Stimulated activated CD8-positive, alpha-beta memory T cell treated with anti-CD3 and anti-CD28 coated beads, Interleukin-4, amount 100 ng/mL, for 24 hours (primary cell): Measurements from ENCODE around the gene RAB27B.

Experiments
- DNase-seq: peaks from one replicate; pipeline ENCODE4 v3.0.0-alpha.2; 2020; ENCODE audit warnings: low read depth

The RAB27B gene

DNA sequence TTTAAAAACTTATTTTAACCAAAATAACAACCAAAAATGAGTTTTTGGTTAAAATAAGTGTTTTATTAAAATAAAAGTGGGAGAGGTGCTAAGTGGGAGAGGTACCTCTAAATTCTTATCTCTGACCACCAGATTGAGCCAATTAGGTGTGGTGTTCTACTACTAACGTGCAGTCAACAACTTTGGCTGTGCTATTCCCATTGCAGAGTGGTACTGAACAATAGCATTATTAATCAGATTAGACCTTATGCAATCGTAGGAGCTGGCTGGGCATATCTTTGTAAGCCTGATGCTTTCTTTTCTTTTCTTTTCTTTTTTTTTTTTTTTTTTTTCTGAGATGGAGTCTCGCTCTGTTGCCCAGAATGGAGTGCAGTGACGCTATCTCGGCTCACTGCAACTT, 38.9 kb downstream of the RAB27B start:
- no peak for DNase-seq

DNA sequence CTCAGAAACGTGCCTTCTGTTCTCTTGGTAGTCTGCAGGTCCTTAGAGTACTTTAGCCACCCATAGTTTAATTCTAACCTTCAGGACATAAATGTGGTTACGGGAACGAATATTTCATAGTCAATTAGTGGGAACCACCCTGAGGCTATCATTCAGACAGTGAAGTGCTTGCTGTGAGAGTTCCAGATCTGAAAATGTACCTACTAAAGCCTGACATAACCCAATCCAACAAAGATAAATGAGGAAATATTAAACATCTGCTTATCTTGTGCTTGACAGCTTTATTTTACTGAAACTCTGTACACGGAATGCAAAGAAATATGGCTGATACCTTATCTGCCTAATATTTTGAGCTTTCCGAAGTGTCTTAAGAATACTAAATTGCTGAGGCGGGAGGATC, 43.0 kb downstream of the RAB27B start:
- DNase-seq: no peak

DNA sequence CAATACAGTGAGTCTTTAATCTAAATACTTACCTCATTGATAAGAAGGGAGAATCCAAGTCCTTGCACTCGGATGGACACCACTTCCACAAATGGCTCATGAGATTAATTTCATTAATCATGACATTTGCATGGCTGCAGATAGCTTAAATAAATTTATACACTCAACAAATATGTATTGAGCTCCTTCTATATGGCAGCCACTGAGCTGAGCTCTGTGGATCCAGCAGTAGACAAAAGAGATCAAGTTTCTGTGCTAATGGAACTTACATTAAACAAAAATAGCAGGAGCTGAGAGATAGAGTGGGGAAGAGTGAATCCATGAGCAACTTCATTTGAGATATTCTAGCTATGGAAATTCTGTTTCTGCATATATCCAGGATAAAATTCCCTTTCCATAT, 44.4 kb downstream of the RAB27B start:
- no peak for DNase-seq

DNA sequence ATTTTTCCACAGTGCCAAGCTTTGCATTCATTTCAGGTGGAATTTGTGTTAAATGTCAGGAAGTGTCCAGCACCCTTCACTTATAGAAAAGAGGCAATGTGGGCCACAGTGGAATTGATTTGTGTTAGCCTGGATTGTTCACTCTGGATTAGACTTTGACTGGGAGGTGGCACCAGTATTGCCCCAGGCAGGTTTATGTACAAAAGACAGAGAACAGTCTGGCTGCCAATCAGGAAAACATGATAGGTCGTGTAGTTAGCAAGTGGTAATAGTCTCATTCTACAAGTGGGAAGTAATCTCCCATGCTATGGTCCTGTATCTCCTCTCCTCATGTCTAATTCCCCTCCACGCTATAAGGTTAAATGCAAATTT, 45.6 kb downstream of the RAB27B start:
- no peak for DNase-seq

DNA sequence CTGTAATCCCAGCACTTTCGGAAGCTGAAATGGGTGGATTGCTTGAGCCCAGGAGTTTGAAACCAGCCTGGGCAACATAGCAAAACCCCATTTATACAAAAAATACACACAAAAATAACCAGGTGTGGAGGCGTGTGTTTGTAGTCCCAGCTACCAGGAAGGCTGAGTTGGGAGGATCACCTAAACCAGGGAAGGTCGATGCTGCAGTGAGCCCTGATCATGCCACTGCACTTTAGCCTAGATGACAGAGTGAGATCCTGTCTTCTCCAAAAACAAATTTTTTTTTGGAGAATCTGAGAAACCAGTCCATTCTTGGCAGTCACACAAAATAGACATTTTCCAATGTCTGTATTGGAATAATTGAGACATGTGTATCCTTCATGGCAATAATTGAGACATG, 46.8 kb downstream of the RAB27B start:
- no peak for DNase-seq

DNA sequence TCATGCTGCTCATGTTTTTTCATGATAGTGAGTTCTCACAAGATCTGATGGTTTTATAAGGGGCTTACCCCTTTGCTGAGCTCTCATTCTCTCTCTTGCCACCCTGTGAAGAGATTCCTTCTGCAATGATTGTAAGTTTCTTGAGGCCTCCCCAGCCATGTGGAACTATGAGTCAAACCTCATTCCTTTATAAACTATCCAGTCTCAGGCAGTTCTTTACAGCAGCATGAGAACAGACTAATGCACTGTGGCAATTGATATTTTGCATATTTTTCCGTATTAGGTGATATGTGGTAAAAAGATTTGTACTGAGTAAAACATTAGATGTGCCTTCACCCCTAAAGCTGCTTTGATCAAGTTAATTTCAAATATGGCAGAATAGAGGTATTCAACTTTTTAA, 48.8 kb downstream of the RAB27B start:
- DNase-seq: no peak

DNA sequence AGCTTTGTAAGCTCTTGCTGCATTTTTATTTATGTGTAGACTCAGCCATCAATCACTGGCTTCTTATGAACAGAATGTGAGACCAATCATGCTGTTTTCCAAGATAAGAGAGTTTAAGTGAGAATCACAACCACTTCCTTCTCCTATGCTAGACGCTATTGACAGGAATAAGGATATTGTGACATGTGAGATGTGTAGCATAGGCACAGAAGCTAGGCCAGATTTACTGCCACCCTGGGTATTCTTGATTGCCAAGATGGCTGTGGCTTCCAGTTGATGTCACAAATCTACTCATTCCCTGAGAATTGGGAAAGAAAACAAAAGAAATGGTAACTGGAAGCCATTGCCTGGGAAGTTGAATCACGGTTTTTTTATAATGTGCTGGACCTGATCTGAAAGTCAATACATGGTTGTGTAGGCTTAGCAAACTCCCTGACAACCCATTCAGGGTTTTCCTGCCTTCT, 49.9 kb downstream of the RAB27B start:
- no peak for DNase-seq

DNA sequence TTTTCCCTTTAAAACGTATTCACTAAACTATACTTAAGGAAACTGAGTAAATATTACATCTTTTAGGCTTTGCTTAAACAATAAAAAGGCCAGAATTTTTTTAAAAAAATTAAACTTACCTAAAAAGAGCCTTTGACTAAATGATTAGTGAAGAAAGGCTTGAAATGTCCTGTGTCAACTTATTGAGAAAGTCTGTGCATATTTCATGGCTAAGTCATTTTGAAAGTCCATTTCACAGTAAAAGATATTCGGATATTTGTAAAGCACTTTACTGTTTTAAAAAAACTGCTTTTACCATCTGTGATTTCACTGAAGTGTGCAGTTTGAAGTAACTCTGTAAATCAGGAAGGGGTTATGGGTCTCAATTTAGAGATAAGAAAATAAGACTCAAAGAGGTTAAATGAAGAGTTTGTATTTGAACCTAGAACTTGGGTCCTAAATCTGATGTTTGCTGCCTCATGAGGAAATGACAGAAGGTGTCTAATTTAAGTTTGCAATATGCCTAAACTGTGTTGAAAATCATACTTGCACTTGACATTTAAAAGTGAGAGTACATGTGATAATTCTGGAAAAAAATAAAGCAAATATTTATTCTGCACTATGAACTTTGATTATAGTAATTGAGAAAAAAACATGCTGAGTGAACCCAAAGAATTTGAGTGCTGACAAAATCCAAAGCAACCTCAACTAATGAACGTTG, 50.5 kb downstream of the RAB27B start:
- DNase-seq: no peak

DNA sequence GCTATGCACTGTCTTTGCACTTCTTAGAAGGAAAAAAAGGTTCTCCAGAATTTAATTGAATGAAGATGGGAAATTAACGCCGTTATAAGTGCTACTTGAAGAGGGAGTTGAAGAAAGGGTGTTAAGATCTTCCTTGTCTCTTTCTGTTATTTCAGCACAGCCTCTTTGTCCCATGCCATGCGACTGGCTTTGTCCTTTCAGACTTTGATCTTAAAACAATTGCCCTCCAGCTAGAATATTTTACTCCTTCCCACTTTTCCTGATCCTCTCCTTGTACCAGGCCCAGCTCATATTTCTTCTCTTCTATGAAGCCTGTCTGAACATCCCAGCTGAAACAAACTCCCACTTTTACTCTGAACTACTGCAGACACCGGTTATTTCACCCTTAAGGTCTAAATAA, 51.4 kb downstream of the RAB27B start:
- DNase-seq: no peak

DNA sequence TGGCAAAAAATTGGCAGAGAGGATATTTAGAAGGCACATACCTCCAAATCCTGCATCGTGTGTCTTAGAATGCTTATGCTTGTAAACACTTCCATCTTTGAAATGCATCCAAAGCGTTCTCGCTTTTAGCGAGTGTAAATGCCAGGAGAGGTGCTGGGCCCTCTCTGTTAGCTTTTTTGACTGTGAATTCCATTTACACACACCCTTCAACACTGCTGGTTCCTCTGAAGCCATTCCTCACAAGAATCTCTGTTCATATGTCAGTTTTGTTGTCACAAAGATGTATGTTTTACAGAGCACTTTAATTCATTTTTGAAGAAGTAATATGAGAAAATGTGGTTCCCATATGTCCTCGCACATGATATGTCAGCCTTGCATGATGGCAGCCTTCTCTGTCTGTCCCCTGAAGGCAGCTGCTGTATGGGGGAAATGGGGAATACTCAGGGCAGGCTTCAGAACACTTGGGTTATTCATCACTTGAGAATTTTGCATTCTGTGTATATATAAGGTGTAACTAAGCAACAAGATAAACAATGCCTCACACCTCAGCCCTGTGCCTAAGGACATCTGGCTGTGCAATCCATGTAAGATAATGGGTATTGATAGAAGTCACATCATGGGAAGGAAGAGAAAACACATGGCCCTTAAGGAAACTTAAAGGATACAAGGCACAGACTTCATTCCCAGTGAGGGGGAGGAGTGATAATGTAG, 52.3 kb downstream of the RAB27B start:
- no peak for DNase-seq

DNA sequence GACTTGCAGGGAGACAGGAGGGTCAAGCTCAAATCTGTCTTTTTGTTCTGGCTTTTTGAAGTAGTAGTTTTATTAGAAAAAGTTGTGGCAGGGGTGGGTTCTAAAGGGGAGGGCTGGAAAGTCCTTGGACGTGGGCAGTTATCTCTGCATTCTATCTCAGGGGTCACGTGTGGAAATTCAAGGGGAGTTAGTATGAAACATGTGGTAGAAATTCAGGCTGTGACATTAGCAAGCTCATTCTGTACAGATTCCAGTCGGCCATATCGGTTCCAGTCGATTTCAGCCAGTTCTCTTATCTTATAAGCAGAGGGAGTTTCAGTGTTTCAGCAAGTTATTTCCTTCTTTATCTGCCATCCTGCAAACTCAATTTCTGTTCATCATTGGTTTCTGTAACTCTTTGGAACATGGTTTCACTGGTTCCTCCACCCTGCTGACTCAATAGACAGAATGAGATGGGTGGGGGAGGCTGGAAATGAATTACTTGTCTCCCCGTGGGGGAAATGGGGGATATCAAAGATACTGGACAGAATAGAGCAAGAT, 53.0 kb downstream of the RAB27B start:
- DNase-seq: no peak

DNA sequence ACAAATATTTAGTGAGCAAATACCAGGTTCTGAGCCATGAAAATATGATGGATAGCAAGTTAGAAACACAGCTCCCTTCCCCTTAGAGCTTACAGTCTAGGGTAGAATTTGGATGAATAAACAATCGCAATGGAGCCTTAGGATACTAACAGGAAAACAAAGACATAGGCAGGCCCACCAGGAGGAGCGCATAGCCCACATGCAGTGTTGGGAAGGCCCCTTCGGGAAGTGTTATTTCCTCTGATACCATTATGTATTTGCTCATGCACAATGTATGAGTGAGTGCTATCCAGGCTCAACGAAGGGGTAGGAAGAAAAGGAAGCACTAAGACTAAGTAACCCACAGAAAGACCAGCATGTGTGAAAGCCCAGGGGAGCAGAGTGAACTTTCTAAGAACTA, 54.0 kb downstream of the RAB27B start:
- DNase-seq: no peak

DNA sequence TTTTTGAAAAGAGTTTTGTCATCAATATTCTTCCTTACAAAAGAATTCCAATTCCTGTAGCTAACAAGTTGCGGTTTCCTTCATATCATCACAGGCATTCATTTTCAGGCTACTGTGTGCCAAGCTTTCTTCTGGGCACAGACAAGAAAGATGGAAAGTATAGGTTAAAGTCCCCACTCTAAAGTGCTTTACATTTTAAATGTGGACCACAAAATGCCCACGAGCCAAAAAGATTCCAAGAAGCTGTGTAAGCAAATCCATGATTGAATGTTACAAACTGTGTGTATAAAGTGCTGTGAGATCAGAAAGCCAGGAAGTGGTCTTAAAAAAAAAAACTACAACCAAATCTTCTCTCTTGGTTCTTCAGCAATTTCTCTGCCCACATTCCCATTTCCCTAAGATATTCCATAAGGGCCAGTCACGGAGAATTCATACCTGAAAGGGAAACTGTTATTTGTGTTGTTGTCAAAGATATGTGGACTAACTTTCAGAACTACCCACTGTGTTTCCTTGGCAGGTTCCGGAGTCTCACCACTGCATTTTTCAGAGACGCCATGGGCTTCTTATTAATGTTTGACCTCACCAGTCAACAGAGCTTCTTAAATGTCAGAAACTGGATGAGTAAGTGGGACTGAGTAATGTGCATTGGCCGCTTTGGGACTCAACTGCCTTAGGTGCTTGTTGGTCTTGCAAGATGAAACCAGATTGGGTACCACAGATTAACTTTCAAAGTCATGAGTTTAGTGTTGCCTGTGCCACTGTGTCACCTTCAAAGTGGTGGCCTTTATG, 55.7 kb downstream of the RAB27B start:
- no peak for DNase-seq

DNA sequence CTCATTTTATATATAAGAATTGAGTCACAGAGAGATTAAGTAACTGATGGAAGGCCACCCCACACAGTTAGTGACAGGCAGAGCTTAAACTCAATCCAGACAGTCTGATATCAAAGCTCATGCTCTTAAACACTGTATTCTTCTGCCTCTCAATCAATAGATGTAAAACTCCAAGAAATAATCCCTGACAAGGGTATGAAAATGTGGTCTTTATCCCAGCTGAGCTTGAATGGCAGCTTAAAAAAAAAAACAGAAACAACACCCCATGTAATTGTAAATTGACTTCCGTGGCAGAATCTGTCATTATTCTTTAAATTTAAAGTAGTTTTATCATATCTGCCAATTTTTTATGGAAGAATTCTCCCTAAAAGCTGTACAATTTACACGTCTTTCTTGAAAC, 60.1 kb downstream of the RAB27B start:
- DNase-seq: no peak

DNA sequence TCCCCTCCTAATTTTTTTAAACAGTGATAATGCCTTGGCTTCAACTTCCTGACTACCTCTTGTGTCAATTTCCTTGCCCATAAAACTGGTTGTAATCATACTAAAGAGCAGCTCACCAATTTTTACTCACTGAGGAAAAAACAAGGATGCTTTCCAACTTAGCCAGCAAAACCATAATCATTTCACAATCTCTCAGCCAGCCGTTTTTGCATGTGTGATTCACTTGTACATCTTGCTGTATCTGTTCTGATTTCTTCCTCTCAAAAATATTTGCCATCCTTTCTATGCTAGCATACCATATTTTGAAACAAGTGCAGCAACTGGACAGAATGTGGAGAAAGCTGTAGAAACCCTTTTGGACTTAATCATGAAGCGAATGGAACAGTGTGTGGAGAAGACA, 60.7 kb downstream of the RAB27B start:
- no peak for DNase-seq

DNA sequence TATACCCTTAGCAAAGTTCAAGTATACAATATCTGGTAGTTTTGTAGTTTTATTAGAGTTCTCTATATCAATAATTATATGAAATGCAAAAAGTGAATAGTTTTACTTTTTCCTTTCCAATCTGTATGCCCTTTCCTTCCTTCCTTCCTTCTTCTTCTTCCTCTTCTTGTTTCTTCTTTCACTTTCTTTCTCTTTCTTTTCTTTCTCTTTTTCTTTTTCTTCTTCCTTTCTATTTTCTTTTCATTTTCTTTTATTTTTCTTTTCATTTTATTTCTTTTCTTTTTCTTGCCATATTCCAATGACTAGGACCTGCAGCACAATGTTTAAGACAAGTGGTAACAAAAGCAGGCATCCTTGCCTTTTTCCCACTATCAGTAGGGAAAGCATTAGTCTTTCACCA, 71.2 kb downstream of the RAB27B start:
- no peak for DNase-seq

DNA sequence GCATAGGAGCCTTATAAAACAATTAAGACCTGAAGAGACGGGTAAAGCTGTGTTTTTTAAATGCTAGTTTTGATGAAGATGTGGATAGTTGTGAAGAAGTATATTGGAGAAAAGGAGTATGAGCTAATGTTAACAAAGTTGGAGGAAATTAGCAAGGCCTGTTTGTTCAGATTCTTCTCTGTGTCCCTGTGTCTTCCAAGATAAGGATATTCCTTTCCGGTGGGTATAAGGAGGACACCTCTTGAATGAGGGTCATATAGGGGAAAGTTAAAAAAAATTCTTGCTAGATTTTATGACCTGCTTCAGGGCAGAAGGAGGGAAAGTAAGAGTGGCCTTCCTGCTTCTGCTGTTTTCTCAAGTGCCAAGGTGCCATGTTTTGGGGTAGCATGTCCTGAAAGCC, 72.0 kb downstream of the RAB27B start:
- DNase-seq: no peak

DNA sequence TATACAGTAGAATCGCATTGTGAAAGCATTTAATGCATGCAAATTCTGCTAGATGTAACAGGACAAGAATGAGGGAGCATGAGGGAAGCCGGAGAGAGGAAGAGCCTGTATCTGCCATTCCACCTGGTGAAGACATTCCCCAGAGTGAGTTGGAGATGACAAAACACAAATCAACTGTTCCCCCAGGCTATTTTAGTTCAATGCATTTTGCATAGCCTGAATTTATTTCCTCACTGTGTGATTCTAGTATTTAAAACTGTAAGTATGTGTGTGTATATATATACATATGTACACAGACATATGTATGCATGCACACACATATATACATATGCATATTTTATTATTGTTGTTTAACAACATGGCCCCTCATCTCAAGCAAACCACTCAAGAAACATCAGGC, 76.3 kb downstream of the RAB27B start:
- no peak for DNase-seq

DNA sequence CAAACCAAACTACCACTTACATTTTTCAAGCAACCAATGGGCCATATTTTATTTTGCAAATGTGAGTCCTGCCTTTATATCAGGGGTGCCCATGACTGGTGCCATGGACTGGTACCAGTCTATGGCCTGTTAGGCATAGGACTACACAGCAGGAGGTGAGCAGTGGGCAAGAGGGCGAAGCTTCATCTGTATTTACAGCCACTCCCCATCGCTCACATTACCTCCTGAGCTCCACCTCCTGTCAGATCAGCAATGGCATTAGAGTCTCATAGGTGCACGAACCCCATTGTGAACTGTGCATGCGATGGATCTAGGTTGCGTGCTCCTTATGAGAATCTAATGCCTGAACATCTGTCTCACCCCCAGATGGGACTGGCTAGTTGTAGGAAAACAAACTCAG, 77.4 kb downstream of the RAB27B start:
- DNase-seq: no peak

DNA sequence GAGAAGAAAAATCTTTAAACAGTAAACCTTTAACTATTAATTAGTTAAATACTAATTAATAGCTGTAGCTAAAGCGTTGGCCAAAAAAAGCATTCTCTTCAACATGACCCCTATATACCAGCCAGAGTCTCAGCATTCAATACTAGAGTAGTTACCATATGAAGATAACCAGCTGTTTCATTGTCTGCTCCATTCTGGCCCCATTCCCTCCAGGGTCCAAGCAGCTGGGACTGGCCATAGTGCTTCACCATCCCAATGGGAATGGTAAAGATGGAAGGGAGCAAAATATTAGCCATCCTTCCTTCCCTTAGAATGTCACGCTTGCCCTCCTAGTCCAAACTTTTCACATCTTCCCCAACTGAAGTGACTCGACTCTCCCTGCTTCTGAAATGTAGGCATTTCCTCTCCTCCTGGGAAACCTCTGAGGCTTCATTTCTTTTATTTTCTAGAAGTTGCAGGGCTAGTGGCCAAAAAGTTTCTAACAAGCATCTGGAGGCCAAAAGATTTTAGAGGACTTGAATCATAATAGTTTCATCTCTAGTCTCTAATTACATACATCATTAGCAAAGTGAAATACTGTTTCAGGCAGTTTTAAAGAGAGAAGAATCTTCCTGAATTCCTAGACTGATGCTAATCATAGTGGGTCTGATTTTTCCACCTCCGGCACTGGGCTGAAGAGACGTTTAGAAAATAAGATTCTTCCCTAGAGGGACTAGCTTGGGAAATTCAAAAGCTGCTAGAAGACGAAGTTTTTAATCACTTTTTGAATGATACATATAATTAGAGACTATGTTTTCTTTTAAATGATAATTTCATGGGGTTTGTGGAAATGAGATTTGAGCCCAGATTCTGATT, 78.3 kb downstream of the RAB27B start:
- no peak for DNase-seq

DNA sequence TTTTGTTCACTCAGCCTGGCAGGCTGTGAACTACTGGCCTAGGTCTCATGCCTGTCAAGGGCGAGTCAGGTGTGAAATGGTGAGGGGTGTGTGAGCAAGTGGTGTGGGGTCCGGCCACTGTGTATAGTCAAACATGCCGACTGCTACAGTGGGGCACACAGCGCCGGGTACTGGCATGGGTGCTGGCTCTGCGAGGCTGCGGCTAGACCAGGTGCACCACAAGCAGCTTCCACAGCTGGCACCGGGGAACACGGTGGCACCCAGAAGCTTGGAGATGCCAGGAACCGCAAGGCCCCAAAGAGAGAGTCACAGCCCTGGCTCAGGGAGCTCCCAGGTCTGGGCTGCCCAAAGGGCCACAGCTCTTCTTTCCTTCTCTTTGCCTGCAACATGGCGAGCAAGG, 81.3 kb downstream of the RAB27B start:
- no peak for DNase-seq
